Stimulated activated CD8-positive, alpha-beta memory T cell treated with anti-CD3 and anti-CD28 coated beads, Interleukin-7, amount 100 ng/mL, for 1 hour (primary cell): Measurements from ENCODE around the gene ZNF578.
"Not testable (repeated sequence)": the region's sequence is repeated elsewhere in the genome, so short reads cannot be mapped to it uniquely, and the experiment has no call there.

Experiments used
- DNase-seq, 2 donors: peaks; one replicate each; pipeline ENCODE4 v3.0.0-alpha.2; 2020; ENCODE audit warnings: low read depth in 2 of 2

Gene ZNF578

DNA sequence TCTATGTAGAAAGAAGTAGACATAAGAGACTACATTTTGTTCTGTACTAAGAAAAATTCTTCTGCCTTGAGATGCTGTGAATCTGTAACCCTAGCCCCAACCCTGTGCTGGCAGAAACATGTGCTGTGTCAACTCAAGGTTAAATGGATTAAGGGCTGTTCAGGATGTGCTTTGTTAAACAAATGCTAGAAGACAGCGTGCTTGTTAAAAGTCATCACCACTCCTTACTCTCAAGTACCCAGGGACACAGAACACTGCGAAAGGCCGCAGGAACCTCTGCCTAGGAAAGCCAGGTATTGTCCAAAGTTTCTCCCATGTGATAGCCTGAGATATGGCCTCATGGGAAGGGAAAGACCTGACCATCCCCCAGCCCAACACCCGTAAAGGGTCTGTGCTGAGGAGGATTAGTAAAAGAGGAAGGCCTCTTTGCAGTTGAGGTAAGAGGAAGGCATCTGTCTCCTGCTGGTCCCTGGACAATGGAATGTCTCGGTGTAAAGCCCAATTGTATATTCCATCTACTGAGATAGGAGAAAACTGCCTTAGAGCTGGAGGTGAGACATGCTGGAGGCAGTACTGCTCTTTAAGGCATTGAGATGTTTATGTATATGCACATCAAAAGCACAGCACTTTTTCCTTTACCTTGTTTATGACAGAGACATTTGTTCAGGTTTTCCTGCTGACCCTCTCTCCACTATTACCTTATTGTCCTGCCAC lies 105.5 kb downstream of the ZNF578 start:
- not testable (repeated sequence) for DNase-seq

DNA sequence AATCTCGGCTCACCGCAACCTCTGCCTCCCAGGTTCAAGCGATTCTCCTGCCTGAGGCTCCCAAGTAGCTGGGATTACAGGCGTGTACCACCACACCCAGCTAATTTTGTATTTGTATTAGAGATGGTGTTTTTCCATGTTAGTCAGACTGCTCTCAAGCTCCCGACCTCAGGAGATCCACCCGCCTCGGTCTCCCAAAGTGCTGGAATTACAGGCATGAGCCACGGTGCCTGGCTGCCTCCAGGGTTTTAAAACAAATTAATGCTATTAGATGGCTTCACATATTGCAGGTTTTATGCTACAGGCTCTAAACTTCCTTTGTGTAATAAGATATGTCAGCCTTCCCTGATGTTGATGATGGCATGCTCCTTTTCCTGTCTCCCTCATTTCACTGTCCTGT lies 108.3 kb downstream of the ZNF578 start:
- not testable (repeated sequence) for DNase-seq
